Measurements from ENCODE around the gene S100A6.

The S100A6 gene

DNA sequence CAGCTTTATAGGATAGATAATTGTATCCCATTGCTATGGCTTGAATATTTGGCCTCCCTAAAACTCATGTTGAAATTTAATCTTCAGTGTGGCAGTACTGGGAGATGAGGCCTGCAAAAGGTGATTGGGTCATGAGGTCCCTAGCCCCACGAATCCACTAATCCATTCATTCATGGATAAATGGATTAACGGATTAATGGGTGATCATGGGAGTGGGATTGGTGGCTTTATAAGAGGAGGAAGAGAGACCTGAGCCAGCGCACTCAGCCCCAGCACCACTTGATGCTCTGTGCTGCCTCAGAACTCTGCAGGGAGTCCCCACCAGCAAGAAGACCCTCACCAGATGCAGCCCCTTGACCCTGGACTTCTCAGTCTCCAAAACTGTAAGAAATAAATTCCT is 32.0 kb downstream of the S100A6 start:
- no peak for DNase-seq (ENCODE audit: low spot score)

DNA sequence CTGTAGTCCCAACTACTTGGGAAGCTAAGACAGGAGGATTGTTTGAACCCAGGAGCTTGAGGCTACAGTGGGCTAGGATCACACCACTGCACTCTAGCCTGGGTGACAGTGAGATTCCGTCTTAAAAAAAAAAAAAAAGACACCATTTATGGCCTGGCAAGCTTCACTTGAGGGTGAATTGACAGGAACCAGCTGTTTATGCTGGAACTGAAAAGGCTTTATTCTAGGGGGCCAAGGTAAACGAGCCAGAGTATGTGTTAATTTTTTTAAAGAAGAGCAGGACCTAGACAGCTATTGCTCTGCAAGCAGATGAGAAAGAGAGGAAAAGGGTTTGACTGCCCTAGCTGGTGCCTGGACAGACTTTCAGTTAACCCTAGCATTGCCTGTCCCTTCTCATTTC is 37.0 kb downstream of the S100A6 start:
- no peak for DNase-seq (ENCODE audit: low spot score)

DNA sequence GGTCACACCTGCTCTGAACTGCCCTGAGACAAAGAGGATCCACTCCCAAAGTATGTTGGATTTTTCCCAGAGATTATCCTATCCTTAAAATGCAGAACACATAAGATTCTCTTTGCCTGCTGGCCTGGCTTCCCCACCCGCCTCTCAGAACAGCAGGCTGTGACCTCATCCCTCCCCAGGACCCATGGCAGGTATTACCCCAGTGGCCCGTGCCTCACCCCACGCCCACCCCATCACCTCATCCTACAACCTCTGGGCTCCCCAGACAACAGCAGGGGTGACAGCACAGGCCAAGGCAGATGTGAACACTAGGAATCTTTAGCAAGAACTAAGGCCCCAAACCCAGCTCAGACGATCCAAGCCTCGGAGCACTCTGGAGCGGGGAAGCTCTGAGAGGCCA is 40.3 kb downstream of the S100A6 start:
- no peak for DNase-seq (ENCODE audit: low spot score)

DNA sequence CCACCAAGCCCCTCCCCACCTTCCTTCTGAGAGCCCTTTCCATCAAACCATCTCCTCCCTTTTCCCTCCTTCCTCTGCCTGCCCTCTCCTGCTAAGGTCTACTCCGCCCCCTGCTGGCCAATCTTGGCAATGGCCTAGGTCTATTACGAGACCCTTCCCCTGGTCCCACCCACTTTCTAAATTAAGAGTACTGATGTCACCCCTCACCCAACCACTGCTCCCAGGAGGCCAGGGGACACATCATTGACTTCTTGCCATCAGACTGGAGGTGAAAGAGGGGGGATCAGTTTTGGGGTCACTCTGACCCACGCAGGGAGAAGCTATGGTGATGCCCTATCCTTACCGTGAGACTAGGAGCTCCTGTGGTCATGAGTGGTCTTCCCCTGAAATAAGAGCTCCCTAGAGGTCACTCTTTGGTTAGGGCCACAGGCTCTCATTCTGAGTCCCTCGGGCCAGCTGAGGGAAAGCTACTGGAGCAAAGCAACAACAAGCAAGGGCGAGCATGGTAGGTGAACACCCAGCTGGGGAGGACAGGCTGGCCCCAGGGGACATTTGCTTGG is 40.7 kb downstream of the S100A6 start:
- DNase-seq (ENCODE audit: low spot score), result peak; percentile 35

DNA sequence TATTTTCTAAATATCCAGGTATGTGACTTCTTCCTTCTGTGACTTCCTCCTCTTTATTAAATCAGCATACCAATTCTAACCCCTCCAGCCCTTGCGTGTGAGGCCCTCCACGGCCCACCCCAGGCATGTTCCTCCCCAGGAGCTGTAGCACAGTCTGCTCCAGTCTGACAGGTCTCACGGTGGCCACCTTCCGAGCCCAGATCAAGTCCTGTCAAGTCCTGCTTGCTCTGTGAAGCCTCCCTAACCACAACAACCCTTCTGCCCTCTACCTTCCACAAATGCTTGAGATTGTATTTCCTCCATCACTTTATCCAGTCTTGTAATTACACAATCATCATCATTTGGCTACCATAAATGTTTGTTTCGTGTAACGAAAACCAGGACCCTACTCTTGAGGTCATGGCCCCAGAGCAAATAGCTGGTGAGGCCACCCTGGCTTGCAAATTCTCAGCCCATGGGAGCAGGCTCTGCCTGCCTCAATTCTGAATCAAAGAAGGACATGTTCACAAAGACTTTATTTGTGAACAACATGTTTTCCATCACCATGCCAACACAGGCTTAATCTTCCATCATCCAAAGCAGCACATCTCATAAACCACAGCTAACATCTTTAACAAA is 42.3 kb downstream of the S100A6 start:
- DNase-seq (ENCODE audit: low spot score), result no peak

DNA sequence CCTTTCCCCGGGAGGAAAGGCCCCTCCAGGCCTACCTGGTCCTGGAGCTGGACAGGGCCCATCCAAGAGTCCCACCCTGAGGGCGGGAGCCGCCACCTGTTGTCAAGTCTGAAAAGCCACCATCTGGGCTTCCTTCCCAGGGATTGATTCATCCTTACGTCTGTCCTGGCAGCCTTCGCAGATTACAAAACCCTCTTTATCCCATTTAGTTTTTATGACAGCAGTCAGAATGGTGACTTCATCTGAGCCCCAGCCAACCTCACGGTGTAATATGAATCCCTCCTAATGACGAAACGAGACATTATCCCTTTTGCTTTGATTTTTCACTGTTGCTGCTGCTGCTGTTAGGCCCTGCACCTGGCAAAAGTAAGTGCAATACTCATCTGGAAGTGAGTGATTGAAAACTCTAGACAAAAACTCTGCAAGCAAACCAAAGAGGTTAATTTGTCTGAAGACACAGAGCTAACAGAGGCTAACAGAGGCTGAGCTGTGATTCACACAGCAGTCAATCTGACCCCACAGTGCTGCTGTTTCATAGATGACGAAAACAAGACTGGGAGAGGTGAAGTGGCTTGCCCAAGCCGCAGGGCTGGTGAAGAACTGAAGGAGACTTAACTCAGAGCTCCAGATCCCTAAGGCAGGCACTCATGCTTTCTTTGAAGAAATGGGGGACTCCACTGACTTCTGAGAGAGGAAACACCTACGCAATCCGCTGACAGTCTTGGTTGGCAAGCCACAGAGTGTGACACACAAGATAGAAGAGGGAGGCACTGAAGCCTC is 45.3 kb downstream of the S100A6 start:
- peak; percentile 55 for DNase-seq (ENCODE audit: low spot score)

DNA sequence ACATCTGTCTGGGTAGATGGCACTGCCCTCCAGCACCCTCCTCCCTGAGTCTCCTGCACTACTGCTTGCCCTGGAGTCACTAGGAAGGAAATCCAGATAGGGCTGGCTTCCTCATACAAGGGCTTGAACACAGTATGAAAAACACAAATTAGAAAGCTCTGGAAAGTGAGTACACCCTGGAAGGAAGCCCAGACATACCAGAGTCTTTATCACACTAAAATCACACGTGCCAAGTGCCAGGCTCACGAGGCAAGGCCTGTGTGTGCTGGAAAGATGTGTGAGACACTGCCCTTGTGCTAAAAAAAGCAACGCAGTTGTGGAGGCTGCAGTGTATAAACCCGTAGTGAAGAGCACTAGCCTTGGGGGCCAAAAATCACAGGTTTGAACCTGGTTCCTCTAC is 47.1 kb downstream of the S100A6 start:
- DNase-seq (ENCODE audit: low spot score), result no peak

DNA sequence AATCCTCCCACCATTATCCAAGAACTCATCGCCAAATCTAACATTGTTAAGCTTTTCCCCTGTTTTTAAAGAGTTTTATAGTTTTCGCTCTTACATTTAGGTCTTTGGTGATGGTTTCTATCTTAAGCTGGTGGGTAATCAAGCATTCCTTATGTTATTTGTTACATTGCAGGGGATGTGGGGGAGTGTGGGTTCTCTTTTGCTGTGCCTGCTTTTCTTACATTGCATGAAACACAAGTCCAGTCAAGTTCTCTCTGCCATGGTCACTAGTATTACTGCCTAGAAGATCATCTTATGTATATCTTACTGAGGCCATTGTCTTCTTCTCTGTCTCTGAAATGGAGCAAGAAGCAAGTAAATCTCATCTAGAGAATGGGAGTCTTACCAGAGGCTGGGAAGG is 48.1 kb downstream of the S100A6 start:
- no peak for DNase-seq (ENCODE audit: low spot score)

DNA sequence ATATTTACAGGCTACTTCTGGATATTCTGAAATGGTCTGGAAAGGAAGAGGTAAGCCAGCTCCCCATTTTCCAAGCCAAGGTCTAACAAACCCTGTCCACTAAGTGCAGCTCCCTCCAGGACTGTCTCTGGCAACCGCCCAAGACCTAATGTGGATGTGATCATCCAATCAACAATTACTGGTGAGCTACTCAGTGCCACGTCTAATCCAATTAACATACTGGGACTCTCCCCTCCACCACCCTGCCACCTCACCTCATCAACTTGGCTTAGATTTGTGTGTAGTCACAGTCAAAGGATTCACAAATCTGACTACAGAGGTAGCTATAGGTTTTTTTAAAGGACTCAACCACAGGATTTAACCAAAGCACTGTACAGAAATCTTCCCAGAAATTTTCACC is 49.9 kb downstream of the S100A6 start:
- no peak for DNase-seq (ENCODE audit: low spot score)
